Measurements from ENCODE around the gene MYL6.
"Not testable (repeated sequence)": the region's sequence is repeated elsewhere in the genome, so short reads cannot be mapped to it uniquely, and the experiment has no call there.

Gene MYL6

DNA sequence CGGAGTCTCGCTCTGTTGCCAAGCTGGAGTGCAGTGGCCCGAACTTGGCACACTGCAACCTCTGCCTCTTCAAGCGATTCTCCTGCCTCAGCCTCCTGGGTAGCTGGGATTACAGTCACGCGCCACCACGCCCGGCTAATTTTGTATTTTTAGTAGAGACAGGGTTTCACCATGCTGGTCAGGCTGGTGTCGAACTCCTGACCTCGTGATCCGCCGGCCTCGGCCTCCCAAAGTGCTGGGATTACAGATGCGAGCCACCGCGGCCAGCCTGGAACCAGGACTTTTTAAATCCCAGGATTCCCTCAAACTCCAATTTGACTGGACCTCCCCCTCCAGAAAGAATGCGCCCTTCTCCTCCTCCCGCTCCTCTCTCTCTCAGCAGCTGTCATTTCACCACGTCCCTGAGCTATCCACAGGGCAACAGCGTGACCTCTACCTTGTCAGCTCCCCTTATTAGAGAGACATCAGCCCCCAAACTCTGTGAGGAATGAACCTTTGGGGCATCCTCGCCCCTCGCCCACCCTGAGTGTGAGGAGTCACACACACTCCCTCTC, 28.1 kb upstream of the MYL6 start:
- DNase-seq, result no peak

DNA sequence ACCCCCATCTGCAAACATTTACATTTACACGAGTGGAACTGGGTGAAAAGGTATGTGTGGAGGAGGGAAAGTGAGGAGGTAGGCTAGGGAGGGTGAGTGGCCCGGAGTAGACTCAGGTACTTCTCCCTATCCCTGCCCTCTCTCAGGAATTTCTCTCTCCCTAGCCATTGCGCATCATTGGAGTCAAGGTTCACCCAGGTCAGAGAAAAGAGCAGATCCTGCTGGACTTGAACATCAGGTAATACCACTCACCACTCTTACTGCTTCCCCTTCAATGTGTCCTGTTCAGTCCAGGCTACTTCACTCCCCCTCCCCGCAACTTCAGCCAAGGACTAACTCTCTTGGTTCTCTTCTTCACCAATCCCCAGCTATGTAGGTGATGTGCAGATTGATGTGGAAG, 27.3 kb upstream of the MYL6 start:
- no peak for DNase-seq

DNA sequence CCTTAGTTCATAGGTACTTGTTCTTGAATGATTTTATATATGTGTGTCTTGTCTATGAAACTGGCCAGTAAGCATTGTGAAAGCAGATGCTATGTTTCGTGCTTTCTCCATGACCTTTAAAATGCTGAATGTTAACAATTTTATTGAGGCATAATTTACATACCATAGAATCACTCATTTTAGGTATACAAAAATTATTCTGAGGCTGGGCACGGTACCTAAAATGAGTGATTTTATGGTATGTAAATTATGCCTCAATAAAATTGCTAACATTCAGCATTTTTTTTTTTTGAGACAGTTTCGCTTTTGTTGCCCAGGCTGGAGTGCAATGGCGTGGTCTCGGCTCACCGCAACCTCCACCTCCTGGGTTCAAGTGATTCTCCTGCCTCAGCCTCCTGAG, 23.3 kb upstream of the MYL6 start:
- no peak for DNase-seq

DNA sequence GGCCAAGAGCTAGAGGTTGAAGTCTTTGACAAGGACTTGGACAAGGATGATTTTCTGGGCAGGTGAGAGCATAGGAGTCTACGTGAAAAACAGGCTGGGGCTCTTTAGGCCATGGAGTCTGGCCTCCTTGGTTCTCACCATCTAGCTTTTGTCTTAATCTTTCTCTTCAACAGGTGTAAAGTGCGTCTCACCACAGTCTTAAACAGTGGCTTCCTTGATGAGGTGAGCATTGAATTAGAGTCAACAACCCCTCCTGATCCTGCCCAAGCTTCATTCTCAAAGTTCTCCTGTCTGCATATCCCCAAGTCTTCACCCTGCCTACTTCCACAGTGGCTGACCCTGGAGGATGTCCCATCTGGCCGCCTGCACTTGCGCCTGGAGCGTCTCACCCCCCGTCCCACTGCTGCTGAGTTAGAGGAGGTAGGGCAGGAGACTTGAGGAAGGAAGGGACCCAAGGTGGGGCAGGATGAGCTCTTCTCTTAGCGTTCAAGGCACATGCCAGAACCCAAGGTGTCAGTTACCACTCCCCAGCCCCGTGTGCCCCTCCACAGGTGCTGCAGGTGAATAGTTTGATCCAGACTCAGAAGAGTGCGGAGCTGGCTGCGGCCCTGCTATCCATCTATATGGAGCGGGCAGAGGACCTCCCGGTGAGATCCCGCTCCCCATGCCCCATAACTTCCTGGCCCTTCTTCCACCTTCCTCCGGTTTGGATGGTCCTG, 20.1 kb upstream of the MYL6 start:
- DNase-seq, result no peak

DNA sequence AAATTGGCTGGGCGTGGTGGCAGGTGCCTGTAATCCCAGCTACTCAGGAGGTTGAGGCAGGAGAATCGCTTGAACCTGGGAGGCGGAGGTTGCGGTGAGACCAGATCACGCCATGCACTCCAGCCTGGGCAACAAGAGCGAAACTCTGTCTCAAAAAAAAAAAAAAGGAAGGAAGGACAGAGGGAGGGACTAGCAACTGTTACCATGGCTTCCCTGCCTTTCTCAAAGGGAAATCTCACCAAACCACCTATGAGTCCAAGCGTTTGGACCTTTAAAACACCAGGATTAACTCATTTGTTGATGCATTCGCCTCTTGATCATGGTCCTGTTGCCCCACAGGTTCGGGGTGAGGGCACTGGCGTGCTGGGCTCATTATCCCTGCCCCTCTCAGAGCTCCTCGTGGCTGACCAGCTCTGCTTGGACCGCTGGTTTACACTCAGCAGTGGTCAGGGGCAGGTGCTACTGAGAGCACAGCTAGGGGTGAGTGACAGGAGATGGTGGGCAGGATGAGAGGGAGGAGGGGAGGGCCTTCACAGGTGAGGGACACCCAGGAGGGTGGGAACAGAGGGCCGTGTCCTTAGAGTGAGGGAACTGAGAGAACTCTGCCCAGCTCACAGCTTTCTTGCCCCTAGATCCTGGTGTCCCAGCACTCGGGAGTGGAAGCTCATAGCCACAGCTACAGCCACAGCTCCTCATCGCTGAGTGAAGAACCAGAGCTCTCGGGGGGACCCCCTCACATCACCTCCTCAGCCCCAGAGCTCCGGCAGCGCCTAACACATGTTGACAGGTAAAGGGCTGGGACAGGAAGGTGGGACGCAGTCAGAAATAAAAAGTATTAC, 16.0 kb upstream of the MYL6 start:
- no peak for DNase-seq

DNA sequence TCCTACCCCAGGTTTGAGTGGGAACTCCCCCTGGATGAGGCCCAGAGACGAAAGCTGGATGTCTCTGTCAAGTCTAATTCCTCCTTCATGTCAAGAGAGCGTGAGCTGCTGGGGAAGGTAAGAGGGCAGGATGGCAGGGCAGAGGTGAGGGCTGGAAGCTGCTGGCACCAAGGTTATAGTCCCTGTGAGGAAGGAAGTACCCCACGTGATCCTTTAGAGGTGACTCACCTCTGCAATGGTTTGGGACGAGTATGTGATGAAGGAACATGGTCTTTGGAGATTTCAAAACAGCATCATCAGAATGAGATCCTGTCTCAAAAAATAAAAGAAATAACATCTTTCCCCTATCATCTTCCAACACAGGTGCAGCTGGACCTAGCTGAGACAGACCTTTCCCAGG, 14.9 kb upstream of the MYL6 start:
- no peak for DNase-seq

DNA sequence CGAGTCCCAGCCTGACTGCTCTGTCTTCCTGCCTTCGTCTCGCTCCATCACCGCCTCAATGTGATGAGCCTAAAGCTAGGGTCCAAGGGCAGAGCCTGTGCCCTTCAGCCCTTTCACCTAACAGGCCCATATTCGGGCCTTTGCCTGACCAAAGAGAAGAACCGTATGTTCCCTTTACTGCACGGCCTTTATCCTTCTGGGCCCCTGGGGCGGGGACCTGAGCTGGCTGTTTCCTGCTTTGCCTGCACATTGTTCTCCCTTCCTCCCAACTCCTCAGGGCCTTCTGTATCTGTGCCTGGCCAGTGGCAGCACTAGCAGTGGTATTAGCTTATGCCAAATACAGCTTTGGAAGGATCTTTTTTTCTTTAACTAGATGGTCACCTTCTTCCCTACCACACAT, 14.3 kb upstream of the MYL6 start:
- no peak for DNase-seq

DNA sequence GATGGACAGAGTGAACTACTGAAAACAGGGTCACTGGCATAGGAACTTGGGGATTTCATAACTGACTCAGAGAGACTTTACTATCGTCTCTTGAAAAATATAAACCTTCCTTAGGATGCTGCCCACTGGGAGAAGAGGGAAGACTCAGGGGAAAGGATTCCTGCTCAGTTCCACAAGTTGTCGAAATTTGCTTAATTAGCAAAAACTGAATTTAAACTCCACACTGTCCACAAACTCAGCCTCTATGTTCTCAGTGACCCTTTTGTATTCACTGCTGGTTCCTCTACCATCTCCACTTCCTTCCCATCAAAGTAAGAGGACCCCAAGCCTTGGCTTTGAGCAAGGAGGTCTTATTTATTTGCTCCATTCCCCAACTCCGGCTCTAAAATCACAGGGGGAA, 12.9 kb upstream of the MYL6 start:
- no peak for DNase-seq

DNA sequence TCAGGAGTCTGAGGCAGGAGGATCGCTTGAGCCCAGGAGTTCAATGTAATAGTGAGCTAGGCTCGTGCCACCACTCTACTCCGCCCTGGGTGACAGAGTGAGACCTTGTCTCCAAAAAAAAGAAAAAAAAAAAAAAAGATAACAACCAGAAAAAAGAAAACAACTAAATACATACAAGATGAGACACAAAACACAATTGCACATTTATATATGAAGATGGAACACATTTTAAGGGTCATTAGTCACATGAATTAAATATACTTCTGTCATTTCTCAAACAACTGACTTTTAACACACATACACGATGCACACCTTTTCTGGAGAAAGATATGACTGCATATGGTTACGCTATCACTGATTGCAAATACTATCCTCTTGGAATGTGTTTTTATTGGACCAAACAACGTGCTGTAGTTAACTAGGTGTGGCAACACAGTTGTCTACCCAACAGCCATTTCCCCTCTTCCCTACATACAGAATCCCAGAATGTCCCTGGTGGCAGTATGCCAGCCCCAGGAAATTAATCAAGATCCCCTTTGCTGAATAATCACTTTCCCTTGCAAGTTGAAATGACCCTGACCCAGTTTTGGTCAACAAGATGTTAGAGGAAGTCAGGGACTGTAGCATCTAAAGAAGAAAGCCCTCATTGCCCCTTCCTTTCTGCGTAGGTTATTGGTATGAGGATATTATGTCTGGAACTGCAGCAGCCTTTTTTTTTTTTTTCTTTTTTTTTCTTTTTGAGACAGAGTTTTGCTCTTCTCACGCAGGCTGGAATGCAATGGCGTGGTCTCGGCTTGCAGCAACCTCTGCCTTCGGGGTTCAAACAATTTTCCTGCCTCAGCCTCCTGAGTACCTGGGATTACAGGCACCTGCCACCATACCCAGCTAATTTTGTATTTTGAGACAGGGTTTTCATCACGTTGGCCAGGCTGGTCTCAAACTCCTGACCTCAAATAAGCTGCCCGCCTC, 11.4 kb upstream of the MYL6 start:
- no peak for DNase-seq

DNA sequence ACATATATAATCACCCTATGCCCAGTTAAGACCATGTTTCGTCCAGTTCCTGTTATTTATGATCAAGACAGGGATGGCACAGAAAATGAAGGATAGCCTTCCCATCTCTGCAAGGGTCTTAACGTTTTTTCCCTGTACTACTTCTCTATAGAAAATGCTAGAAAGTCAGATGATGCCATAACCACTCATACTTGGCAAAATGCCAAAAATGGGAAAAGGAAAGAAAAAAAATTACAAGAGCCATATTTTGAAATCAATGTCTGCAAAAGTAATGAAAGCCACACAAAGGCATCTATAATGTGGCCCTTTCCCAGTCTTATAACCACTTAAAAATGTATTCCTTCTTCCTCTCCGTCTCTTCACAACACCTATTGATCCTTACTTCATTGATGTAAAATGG, 7.6 kb upstream of the MYL6 start:
- no peak for DNase-seq

DNA sequence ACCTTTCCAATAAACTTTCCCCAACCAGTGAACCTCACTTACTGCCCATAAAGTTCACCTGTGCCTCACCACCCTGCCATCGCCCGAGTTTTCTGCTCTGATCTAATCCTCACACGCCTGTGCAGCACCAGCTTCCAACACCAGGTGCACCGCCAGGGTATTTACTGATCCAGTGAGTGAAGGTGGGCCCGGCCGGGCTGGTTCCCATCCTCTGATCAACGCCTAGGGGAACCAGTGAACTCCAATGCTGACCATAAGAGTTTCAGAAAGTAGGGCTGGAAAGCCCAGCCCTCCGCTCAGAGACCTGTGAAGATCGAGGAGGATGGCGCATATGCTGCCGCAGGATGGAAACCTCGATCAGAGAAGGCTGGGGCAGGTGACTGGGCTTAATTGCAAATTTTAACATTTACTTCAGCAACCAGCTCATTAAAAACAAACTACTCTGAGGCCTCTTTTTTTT, 6.5 kb upstream of the MYL6 start:
- peak; percentile 6 for DNase-seq

DNA sequence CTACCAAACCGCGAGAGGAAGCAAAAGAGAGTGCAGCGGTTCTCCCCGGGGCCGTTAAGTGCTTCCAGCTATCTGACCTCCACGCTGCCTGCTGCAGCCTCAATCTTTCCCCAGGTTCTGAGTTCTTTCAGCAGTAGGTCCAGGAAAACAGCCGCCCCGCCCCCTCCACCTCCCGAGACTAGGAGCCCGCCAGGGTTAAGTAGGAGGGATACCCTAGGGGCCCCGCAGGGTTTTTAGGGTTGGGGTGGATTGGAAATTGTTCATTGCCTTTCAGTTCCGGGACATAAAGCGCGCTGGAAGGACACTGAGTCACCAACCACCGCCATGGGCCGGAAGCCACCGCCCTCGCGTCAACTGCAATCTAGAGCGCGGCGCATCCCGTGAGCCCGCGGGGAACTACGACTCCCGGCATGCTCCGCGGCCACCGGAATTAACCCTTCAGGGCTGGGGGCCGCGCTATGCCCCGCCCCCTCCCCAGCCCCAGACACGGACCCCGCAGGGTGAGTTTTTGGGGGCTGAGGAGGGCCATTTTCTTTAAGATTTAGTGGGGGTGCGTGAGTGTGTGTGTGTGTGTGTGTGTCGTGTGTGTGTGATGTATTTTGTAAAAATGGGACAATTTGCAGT, 5.9 kb upstream of the MYL6 start, which contains the start of gene MYL6B:
MYL6B (plus strand) TSS at position 456 of the 624 bp plus-strand sequence. CDS start 1,332 bp downstream, outside the sequence.
- peak; percentile 91 for DNase-seq

DNA sequence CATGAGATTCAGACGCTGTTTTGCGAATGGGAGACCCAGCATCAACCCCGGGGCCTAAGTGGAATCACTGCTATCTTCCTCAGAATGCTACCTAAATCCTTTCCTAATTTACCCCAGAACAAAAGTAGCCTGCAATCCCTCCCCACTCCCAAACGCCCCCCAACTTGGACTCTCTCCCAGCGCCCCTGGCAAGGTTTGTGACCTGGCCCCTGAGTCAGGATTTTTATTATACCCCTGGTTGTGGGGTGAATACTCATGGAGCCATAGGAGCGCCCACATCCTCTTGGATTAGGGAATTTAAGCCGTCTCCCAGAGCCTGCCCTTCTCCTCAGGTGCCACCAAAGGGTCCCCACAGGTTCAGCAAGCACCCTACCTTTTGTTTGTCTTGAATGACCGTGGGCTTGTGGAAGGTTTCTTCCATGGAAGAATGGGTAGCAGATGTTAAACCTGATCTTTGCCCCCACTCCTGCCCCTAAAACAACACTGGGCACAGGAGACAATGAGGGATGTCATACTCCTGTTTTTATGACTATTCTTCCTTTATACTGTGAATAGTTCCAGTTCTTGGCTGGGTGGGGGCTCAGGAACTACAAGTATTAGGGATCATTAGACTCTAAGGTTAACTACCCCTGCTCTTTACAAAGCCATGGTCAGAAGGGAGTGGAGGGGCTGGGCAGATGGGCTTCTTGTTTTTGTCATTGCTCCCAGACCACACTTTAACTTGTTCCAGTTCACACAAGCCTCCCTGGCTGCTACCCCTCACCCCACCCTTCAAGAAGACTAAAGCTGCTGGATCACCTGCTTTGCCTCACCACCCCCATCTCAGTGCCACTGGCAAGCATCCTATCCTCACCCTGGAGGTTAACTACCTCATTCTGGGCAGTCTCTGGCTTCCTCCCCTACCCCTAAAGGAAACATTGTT, 5.1 kb upstream of the MYL6 start:
- no peak for DNase-seq

DNA sequence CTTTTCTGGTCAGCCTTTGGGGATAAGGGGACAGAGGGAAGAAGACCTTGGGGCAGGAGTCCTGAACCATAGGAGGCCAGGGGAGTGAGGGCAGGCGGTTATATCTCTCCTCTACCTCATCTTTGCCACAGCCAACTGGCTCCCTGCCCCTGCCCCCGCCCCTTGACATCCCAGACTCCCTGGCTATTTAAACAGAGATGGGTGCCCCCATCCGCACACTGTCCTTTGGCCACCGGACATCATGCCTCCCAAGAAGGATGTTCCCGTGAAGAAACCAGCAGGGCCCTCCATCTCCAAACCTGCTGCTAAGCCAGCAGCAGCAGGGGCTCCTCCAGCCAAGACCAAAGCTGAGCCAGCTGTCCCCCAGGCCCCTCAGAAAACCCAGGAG, 4.5 kb upstream of the MYL6 start:
- no peak for DNase-seq

DNA sequence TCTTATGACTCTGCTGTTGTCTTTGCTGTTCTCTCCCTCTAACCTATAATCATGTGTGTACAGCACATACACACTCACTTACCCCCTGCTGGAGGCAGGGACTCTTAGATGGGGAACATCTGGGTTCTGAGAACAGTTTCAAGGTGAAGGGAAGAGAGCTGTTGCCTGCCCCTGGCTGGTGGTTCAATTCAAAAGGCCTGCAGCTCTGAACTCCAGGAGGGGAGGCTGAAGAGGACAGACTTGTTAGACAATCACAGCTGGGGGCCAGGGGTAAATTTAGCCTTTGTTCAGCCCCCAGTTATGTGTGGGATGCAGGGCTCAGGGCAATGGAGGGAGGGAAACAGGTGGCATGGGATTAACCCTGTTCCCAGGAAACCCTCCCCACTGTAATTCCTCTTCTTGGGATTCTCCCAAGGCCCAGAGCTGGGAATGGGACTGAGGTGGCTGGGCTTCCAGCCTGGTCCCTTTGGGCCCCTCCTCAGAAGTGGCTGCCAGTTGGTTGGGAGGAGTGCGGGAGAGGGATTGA, 3.9 kb upstream of the MYL6 start:
- DNase-seq, result no peak

DNA sequence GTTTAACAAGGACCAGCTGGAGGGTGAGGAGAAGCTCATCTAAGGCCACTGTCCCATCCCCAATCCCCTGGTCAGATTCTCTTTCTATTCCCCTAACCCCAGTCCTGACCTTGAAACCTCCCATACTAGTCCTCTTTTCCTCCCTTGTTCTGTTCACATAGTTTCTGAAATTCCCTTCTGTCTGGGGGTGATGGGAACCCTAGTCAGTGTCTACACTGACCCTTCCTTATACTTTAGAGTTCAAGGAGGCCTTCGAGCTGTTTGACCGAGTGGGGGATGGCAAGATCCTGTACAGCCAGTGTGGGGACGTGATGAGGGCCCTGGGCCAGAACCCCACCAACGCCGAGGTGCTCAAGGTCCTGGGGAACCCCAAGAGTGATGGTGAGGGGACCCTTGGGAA, 3.3 kb upstream of the MYL6 start:
- no peak for DNase-seq

DNA sequence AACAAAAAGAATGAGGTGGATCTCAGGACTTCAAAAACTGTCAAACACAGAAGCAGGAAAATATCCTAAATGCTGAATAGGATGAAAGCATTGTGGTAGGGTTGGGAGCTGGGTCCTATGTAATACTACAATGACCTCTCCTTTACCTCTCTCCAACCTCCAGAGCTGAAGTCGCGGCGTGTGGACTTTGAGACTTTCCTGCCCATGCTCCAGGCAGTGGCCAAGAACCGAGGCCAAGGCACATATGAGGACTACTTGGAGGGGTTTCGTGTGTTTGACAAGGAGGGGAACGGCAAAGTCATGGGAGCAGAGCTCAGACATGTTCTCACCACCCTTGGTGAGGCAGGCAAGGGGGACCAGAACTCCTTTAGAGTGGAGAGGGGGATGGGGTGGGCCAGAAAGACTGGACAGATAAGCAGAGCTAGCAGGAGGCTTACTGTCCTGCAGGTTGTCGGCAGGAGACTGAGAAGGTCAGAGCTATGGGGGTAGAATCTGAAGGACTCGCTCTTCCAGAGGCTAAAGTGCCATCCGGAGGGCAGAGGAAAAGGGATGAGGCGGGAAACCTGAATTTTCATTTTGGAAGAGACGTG, 2.8 kb upstream of the MYL6 start:
- no peak for DNase-seq

DNA sequence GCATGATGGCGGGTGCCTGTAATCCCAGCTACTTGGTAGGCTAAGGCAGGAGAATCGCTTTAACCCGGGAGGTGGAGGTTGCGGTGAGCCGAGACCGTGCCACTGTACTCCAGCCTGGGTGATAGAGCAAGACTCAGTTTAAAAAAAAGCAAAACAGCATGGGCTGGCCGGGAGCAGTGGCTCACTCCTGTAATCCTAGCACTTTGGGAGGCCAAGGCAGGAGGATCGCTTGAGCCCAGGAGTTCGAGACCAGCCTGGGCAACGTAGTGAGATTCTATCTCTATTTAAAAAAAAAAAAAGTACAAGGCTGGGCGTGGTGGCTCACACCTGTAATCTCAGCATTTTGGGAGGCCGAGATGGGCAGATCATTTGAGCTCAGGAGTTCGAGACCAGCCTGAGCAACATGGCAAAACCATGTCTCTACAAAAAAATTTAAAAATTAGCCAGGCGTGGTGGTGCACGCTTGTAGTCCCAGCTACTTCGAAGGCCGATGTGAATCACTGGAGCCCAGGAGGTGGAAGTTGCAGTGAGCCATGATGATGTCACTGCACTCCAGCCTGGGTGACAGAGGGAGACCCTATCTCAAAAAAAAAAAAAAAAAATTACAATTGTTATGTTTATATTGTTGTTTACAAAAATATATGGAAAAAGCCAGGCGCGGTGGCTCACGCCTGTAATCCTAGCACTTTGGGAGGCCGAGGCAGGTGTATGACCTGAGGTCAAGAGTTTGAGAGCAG, 1.5 kb upstream of the MYL6 start:
- not testable (repeated sequence) for DNase-seq

DNA sequence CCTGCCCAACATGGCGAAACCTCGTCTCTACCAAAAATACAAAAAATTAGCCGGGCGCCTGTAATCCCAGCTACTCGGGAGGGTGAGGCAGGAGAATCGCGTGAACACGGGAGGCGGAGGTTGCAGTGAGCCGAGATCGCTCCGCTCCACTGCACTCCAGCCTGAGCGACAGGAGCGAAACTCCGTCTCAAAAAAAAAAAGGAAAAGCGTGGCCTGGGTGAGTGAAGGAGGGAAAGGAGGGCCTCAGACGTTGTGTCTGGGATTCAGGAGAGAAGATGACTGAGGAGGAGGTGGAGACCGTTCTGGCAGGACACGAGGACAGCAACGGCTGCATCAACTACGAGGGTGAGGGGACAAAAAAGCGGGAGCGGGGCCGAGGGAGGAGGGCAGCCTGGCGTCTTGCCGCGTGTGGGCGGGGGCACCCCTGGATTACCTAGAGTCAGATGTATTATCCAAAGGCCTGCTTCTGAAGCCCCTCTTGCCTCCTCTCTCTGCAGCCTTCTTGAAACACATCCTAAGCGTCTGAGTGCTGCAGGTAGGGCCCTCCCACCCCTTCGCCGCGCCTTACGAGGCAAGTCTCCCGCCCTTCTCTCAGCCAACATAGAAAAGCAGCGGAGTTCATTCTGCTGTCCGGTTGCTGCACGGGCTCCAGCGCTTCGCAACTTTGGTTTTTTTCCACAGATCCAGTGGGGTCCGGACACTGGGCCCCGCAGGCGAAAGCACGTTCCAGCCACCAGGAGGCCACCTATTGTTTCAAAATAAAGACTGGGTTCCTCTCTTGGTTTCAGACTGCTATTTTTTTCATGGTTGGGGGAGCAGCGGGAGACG, 744 bp upstream of the MYL6 start:
- peak; percentile 69 for DNase-seq
